ENCODE data around the gene PADI6.

PADI6 gene

GRCh38 chr1:17358557-17358956 is 13.4 kb upstream of the PADI6 start:
- no peak for DNase-seq

- no peak for DNase-seq
Observed at GRCh38 chr1:17359031-17359430, 13.0 kb upstream of the PADI6 start.

GRCh38 chr1:17359808-17360207 is 12.2 kb upstream of the PADI6 start:
- DNase-seq: no peak

DNA sequence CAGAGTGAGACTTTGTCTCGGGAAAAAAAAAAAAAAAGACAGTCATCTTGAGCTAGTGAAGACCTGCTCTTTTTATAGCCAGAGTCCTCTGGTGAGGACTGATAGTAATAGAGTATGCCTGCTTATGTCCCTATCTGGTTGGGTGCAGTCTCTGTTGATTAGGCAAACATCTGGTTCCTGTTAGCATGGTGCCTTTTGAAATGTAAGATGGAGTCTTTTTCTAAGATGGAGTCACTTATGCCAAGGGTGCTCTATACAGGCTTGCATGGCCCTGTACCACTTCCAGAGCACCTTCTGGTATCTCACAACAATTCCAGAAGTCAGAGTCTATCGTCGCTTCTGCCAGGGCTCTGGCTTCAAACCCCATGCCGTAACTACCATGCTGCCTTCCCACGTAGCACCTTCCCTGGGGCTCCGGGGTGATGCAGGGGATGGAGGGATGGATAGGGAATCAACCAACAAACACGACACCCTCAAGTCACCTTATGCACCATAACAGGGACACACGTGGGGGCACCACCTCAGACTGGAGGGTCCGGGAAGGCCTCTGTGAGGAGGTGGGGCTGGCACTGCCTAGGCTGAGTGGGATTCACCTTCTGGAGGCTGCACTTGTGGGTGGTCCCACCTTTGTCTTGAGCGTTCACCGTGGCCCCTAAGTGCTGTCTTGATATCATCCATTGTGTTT is 11.6 kb upstream of the PADI6 start:
- DNase-seq: no peak

- DNase-seq: no peak
Observed at GRCh38 chr1:17361687-17362086, 10.3 kb upstream of the PADI6 start.

- DNase-seq: no peak
Observed at GRCh38 chr1:17363351-17363750, 8.6 kb upstream of the PADI6 start.

GRCh38 chr1:17363771-17364170 is 8.2 kb upstream of the PADI6 start:
- DNase-seq: no peak

DNA sequence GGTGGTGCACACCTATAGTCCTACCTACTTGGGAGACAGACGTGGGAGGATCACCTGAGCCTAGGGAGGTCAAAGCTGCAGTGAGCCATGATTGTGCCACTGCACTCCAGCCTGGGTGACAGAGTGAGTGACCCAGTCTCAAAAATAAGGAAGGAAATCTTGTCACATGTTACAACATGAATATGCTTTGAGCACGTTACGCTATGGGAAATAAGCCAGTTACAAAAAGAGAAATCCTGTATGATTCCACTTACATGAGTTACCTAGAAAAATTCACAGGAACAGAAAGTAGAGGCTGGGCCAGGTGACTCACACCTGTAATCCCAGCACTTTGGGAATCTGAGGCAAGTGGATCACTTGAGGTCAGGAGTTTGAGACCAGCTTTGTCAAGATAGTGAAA is 6.7 kb upstream of the PADI6 start:
- DNase-seq: no peak

- no peak for DNase-seq
Observed at GRCh38 chr1:17369466-17369865, 2.5 kb upstream of the PADI6 start.

DNA sequence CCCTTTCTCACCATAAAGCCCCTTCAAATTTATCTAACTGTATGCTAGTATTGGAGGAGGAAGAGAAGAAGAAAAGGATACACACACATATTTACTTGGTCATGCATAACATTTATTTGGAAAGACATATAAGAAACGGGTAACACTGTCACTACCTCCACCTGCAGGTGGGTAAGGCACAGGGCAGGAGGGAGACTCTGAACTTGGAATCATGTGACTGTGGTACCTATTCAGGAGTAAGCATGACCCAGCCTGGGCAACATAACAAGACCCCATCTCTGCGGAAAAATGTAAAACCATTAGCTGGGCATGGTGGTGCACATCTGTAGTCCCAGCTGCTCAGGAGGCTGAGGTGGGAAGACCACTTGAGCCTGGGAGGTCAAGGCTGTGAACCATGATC is 1.4 kb upstream of the PADI6 start:
- DNase-seq: no peak

DNA sequence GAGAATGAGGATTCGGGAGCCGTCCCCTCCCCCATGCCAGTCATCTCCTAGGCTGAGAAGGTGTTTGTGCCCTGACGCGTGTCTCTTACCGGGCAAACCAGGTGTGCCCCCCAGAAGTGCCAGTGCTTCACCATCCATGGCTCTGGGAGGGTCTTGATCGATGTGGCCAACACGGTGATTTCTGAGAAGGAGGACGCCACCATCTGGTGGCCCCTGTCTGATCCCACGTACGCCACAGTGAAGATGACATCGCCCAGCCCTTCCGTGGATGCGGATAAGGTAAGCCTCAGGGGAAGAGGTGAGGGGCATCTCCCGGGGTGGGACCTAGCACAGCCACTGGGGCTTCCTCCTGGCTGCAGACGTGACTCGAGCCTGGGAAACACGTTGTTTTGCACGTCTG is 959 bp downstream of the PADI6 start:
- no peak for DNase-seq

GRCh38 chr1:17375651-17376050 is 3.7 kb downstream of the PADI6 start:
- DNase-seq: no peak

GRCh38 chr1:17377325-17377953 is 5.4 kb downstream of the PADI6 start:
- DNase-seq: no peak

DNA sequence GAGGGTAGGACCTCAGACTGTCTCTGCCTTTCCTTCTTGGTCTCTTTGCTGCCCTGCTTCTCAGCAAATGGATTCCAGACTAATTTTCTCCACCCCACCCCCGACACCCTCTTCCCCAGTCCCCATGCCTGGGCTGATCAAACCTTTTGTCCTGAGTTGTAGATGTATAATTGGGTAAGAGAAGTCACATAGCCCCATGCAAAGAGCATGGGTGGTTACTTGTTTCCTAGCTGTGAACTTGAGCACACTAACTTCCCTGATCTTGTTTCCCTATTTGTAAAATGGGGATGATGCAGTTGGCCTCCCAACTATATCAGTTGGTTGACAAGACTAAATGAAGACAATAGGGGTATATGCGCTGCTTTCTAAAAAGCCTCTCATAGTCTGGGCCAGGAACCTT is 9.2 kb downstream of the PADI6 start:
- DNase-seq: no peak

GRCh38 chr1:17392199-17392740 is 20.3 kb downstream of the PADI6 start:
- no peak for DNase-seq

- no peak for DNase-seq
Observed at GRCh38 chr1:17393230-17393629, 21.2 kb downstream of the PADI6 start.

GRCh38 chr1:17397910-17398695 is 26.1 kb downstream of the PADI6 start:
- no peak for DNase-seq

DNA sequence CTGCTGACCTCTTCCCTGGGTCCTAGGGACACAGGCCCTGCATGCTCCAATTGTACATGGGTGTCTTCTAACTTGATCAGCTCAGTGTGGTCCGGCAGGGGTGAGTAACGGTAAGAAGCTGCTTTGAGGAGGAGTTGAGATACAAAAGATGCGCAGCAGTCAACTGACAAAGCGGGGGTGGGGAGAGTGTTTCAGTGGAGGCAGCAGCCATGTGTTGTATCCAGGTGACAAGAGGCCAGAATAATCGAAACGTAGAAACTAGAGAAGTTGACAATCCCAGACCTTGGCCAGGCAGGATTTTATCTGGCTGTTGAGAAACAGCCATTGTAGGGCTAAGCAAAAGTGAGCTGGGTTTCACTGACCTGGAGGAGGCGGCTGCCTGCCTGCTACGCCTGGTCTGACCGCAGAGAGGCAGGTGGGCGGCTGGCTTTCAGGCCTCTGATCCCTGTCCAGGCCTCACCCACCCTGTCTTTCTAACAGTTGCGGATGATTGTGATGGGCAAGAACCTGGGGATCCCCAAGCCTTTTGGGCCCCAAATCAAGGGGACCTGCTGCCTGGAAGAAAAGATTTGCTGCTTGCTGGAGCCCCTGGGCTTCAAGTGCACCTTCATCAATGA is 28.8 kb downstream of the PADI6 start:
- DNase-seq: no peak

DNA sequence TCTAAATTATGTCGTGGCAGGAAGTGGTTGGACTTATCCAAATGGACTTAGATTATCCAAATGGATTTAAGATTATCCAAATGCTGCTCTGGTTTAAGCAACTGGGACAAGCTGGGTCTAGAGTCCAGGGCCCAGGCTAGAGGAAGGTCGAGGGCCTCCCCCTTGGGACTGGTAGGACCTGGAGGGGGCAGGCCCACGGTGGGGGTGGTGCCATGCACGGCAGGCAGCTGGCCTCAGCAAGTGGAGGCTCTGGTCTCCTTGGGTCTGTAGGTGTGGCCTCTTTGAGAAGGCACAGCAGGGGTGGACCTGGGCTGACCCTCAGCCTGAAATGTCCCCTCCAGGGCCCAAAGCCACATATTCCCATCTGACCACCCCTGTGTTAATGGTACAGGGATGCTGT is 29.8 kb downstream of the PADI6 start:
- DNase-seq: no peak

- no peak for DNase-seq
Observed at GRCh38 chr1:17403081-17403480, 31.1 kb downstream of the PADI6 start.

DNA sequence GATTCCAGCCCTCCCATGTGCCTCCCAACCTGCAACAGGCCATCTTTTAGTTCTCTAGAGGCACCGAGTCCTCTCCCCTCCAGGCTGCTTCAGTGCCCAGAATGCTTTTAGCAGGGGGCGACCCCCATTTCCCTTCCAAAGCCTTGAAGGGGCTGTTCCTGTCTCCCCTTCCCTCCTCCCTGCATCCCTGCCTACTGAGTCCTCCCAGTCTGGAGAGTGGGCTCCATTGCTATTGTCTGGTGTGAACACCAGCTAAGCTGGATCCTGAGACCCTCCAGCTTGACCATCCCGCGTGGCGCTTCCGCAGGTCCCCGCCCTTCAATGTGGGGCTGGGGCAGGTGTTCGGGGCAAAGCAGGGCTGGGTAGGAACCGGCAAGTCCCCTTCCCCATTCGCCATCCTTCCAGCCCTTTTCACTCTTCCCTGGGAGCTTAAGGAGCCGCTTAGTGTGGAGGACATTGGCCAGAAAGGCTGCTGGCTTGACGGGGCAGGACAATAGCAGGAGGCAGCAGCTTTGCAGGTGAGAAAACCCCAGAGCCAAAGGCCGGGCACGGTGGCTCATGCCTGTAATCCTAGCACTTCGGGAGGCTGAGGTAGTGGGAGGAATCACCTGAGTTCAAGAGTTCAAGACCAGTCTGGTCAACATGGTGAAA is 32.2 kb downstream of the PADI6 start:
- no peak for DNase-seq

GRCh38 chr1:17404820-17405219 is 32.8 kb downstream of the PADI6 start:
- no peak for DNase-seq

Data from activated effector memory CD4-positive, alpha-beta T cell treated with Interleukin-2 at 50 U/mL for 16 hours (primary cell).